H9 (cell line): Measurements from ENCODE around the gene SLC22A5. TPM values are rescaled to one million over a fixed set of nuclear protein-coding genes. Genes with fewer than 3 reads are reported as not detected.

Experiments
- DNase-seq: peaks from one replicate; pipeline ENCODE4 v3.0.0-alpha.2; 2017
- H2AFZ ChIP-seq: one replicate; pipeline ENCODE4 v1.6.1; 2013; ENCODE audit warnings: mild to moderate bottlenecking, low read length, control low read depth, moderate library complexity
- H2AK5ac ChIP-seq: 2 replicates; pipeline ENCODE4 v1.6.1; 2013; ENCODE audit warnings: low read length, control low read depth, mixed read lengths; ENCODE audit not compliant: insufficient read length
- H2BK120ac ChIP-seq: one replicate; pipeline ENCODE4 v1.6.1; 2013; ENCODE audit warnings: low read depth, mild to moderate bottlenecking, low read length, control low read depth, inconsistent platforms; ENCODE audit not compliant: poor library complexity, severe bottlenecking
- H2BK12ac ChIP-seq: 2 replicates; pipeline ENCODE4 v1.6.1; 2013; ENCODE audit warnings: low read length, control low read depth, mixed read lengths, low read depth; ENCODE audit not compliant: insufficient read length
- H2BK15ac ChIP-seq: 2 replicates; pipeline ENCODE4 v1.6.1; 2013; ENCODE audit warnings: low read depth, low read length, control low read depth
- H2BK20ac ChIP-seq: one replicate; pipeline ENCODE4 v1.6.1; 2013; ENCODE audit warnings: low read depth, mild to moderate bottlenecking, low read length, control low read depth, inconsistent platforms; ENCODE audit not compliant: poor library complexity, severe bottlenecking
- H2BK5ac ChIP-seq: 2 replicates; pipeline ENCODE4 v1.6.1; 2013; ENCODE audit warnings: low read length, control low read depth, mixed read lengths; ENCODE audit not compliant: insufficient read length
- H3K14ac ChIP-seq: 2 replicates; pipeline ENCODE4 v1.6.1; 2013; ENCODE audit warnings: low read length, control low read depth; ENCODE audit not compliant: insufficient read depth
- H3K18ac ChIP-seq: 2 replicates; pipeline ENCODE4 v1.6.1; 2013; ENCODE audit warnings: low read depth, mild to moderate bottlenecking, mixed read lengths, low read length, control low read depth; ENCODE audit not compliant: insufficient read length
- H3K23ac ChIP-seq: 2 replicates; pipeline ENCODE4 v1.6.1; 2013; ENCODE audit warnings: low read length, control low read depth, mixed read lengths, low read depth; ENCODE audit not compliant: insufficient read length
- H3K23me2 ChIP-seq: 2 replicates; pipeline ENCODE4 v1.6.1; 2013; ENCODE audit warnings: low read depth, mild to moderate bottlenecking, mixed read lengths, low read length, control low read depth; ENCODE audit not compliant: insufficient read length, poor library complexity, severe bottlenecking
- H3K27ac ChIP-seq: 2 replicates; pipeline ENCODE4 v1.5.1; 2013; ENCODE audit warnings: low read length, control low read depth, mixed read lengths, low read depth; ENCODE audit not compliant: insufficient read length
- H3K27me3 ChIP-seq: 2 replicates; pipeline ENCODE4 v1.6.1; 2013; ENCODE audit warnings: low read length, control low read depth, inconsistent platforms; ENCODE audit not compliant: insufficient read depth
- H3K4ac ChIP-seq: 2 replicates; pipeline ENCODE4 v1.6.1; 2013; ENCODE audit warnings: low read depth, mild to moderate bottlenecking, control low read depth, inconsistent platforms, low read length, moderate library complexity
- H3K4me1 ChIP-seq: 2 replicates; pipeline ENCODE4 v1.6.1; 2013; ENCODE audit warnings: low read length, control low read depth, inconsistent platforms; ENCODE audit not compliant: insufficient read depth
- H3K4me2 ChIP-seq: 2 replicates; pipeline ENCODE4 v1.6.1; 2013; ENCODE audit warnings: low read length, control low read depth, mixed read lengths; ENCODE audit not compliant: insufficient read length, insufficient read depth
- H3K56ac ChIP-seq: 2 replicates; pipeline ENCODE4 v1.6.1; 2013; ENCODE audit warnings: low read depth, mild to moderate bottlenecking, mixed read lengths, low read length, control low read depth; ENCODE audit not compliant: insufficient read length
- H3K79me1 ChIP-seq: 2 replicates; pipeline ENCODE4 v1.6.1; 2013; ENCODE audit warnings: low read depth, mild to moderate bottlenecking, moderate library complexity, low read length, control low read depth, inconsistent platforms; ENCODE audit not compliant: insufficient read depth, poor library complexity, severe bottlenecking
- H3K79me2 ChIP-seq: 2 replicates; pipeline ENCODE4 v1.6.1; 2013; ENCODE audit warnings: low read length, control low read depth, inconsistent platforms; ENCODE audit not compliant: insufficient read depth
- H3K9ac ChIP-seq: 2 replicates; pipeline ENCODE4 v1.6.1; 2013; ENCODE audit warnings: low read length, control low read depth, mixed read lengths; ENCODE audit not compliant: insufficient read length; ENCODE audit errors: extremely low read depth
- H3K9me3 ChIP-seq: one replicate; pipeline ENCODE4 v1.6.1; 2013; ENCODE audit warnings: low read depth, low read length, inconsistent platforms; ENCODE audit not compliant: control insufficient read depth
- H3T11ph ChIP-seq: one replicate; pipeline ENCODE4 v1.6.1; 2013; ENCODE audit warnings: mild to moderate bottlenecking, low read length, control low read depth, inconsistent platforms
- H4K20me1 ChIP-seq: one replicate; pipeline ENCODE4 v1.6.1; 2013; ENCODE audit not compliant: control insufficient read depth, insufficient read length, insufficient read depth
- H4K5ac ChIP-seq: 2 replicates; pipeline ENCODE4 v1.6.1; 2013; ENCODE audit warnings: low read depth, mild to moderate bottlenecking, mixed read lengths, low read length, control low read depth; ENCODE audit not compliant: insufficient read length
- H4K8ac ChIP-seq: replicated peaks from 2 replicates; pipeline ENCODE4 v1.6.1; 2013; ENCODE audit warnings: low read length, control low read depth, mixed read lengths, low read depth; ENCODE audit not compliant: insufficient read length
- H4K91ac ChIP-seq: 2 replicates; pipeline ENCODE4 v1.6.1; 2013; ENCODE audit warnings: low read depth, mild to moderate bottlenecking, moderate library complexity, mixed read lengths, low read length, control low read depth; ENCODE audit not compliant: insufficient read length
- H3K27ac Mint-ChIP-seq, 3 experiments: 2 replicates in 2 of 3; 3 replicates in 1 of 3; pipeline ENCODE4 v1.8.0; 2020 to 2021; ENCODE audit warnings: mixed read lengths in 3 of 3, mild to moderate bottlenecking in 1 of 3, moderate library complexity in 1 of 3
- H3K27me3 Mint-ChIP-seq: 2 replicates; pipeline ENCODE4 v1.8.0; 2021; ENCODE audit warnings: low read depth, mild to moderate bottlenecking, moderate library complexity, mixed read lengths
- H3K36me3 Mint-ChIP-seq, 3 experiments: 2 replicates in 2 of 3; 3 replicates in 1 of 3; pipeline ENCODE4 v1.8.0; 2020 to 2021; ENCODE audit warnings: low read depth in 3 of 3, mixed read lengths in 3 of 3; ENCODE audit not compliant: insufficient read depth in 1 of 3
- H3K4me1 Mint-ChIP-seq, 2 experiments: 2 replicates each; pipeline ENCODE4 v1.8.0; 2020; ENCODE audit warnings: mixed read lengths in 2 of 2
- H3K4me3 Mint-ChIP-seq, 2 experiments: 2 replicates in 1 of 2; 3 replicates in 1 of 2; pipeline ENCODE4 v1.8.0; 2020 to 2021; ENCODE audit warnings: mild to moderate bottlenecking in 2 of 2, mixed read lengths in 2 of 2, moderate library complexity in 1 of 2
- H3K9me3 Mint-ChIP-seq, 2 experiments: 2 replicates in 1 of 2; 3 replicates in 1 of 2; pipeline ENCODE4 v1.8.0; 2020; ENCODE audit warnings: mild to moderate bottlenecking in 2 of 2, mixed read lengths in 2 of 2, moderate library complexity in 1 of 2
- CTCF ChIP-seq: fragments of 200-600 bp; sonication (generic); conservative IDR thresholded peaks from 3 replicates; pipeline ENCODE4 v1.8.0; 2021; ENCODE audit warnings: antibody characterized with exemption, mild to moderate bottlenecking
- total RNA-seq: library from RNA; stranded (reverse); gene quantifications from 2 replicates; pipeline ENCODE4 v1.2.1, GENCODE V29; 2021

Gene SLC22A5
- total RNA-seq, 1 experiment from 2014 or later, result 3.4 TPM

- Histone ChIP-seq H2BK120ac (no peak overlapping the region), H3K79me1 (no peaks in the 10 kb centered on the region), H2AK5ac (no peak overlapping the region), H3K23me2 (no peaks in the 10 kb centered on the region), H2BK20ac (no peak overlapping the region), H2BK15ac (no peak overlapping the region), H4K5ac (no peak overlapping the region), H3K27me3 (no peaks in the 10 kb centered on the region), H2AFZ (no peak overlapping the region), H3K9me3 (no peaks in the 10 kb centered on the region), H4K91ac (no peak overlapping the region), H3K18ac (no peak overlapping the region), H3K79me2 (no peaks in the 10 kb centered on the region), H2BK5ac (no peak overlapping the region), H3K14ac (no peak overlapping the region), H3K4ac (no peak overlapping the region), H3T11ph (no peak overlapping the region), H3K23ac (no peak overlapping the region), H3K27ac (no peak overlapping the region), H4K20me1 (no peaks in the 10 kb centered on the region), H3K4me2 (no peak overlapping the region), H3K56ac (no peak overlapping the region), H3K9ac (no peak overlapping the region), H4K8ac (no peak overlapping the region), H2BK12ac (no peak overlapping the region), H3K4me1 (no peaks in the 10 kb centered on the region; the same call in 1 of the 2 replicates)
- no peak for DNase-seq
- Mint-ChIP-seq H3K4me1 (peaks cover 12 to 17% of the 10 kb centered on the region in 2 experiments), H3K36me3 (peaks cover 0 to 10% (median 6%) of the 10 kb centered on the region in 3 experiments; a peak in 4 of 7 replicates), H3K9me3 (peaks cover 8% of the 10 kb centered on the region in 2 experiments; a peak in 4 of 5 replicates), H3K27me3 (peaks cover 2% of the 10 kb centered on the region; the same call in 1 of the 2 replicates), H3K4me3 (no peak overlapping the region), H3K27ac (no peak overlapping the region)
- TF ChIP-seq CTCF, result no peak
Measured at GRCh38 chr5:132335402-132335801, 34.1 kb upstream of the SLC22A5 start.
